DND-41 (cell line): ENCODE measurements around the gene THBS2.
"Not testable (repeated sequence)": the region's sequence is repeated elsewhere in the genome, so short reads cannot be mapped to it uniquely, and the experiment has no call there.

ENCODE experiments used
- CTCF ChIP-seq: IDR thresholded peaks from 2 replicates; pipeline ENCODE4 v1.5.1; 2012; ENCODE audit warnings: borderline replicate concordance, low read length, moderate library complexity, mild to moderate bottlenecking; ENCODE audit not compliant: poor library complexity, severe bottlenecking; ENCODE audit errors: extremely low read depth
- EZH2 ChIP-seq: IDR thresholded peaks from 3 replicates; pipeline ENCODE4 v1.6.1; 2012; ENCODE audit warnings: borderline replicate concordance, low read depth, mild to moderate bottlenecking, moderate library complexity, low read length, inconsistent platforms; ENCODE audit not compliant: severe bottlenecking

DNA sequence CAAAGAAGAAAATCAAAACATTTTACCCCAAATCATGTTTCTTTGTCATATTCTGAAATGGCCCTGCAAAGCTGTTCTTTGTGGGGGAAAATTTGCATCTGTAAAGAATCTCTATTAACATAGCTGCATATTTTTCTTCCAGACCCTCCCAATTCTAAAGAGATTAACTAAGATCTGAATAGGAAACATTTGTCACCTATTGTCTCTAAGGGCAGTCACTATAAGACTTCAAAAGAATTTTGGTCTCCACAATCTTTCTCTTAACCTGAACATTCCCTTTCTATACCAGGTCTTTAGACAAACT lies 16.4 kb upstream of the THBS2 start:
- TF ChIP-seq CTCF, EZH2: not testable (repeated sequence)
